GM12878 (cell line): ENCODE data around the gene NLN. TPM values are rescaled to one million over a fixed set of nuclear protein-coding genes. Genes with fewer than 3 reads are reported as not detected.

Experiments
- ATAC-seq: fragments of 200-7000 bp; cut with Tn5 transposase; 3 replicates; pipeline ENCODE4 v1.9.1; 2020; ENCODE audit warnings: mild to moderate bottlenecking, moderate library complexity
- BruUV-seq: library from RNA; stranded (reverse); fragments of 400-500 nt; replicated peaks from 2 replicates; lab custom pipeline; 2021; lab: Mats Ljungman, UMichigan
- CTCF ChIA-PET: fragments of 300-600 bp; sonication (Branson Sonifier 250); formaldehyde crosslinking; extraction: SDS; loops from one replicate; lab custom pipeline; 2021; ENCODE audit warnings: inconsistent platforms; lab: Yijun Ruan, JAX
- POLR2A ChIA-PET: fragments of 350-600 bp; formaldehyde crosslinking; extraction: SDS; loops from one replicate; lab custom pipeline; 2021; ENCODE audit warnings: inconsistent platforms; lab: Charles Lee
- RAD21 ChIA-PET: fragments of 300-600 bp; sonication (Branson Sonifier 250); formaldehyde crosslinking; loops from one replicate; lab custom pipeline; 2023; ENCODE audit warnings: antibody characterized with exemption; ENCODE audit not compliant: unreplicated experiment; lab: Charles Lee
- SMC1A ChIA-PET: fragments of 300-600 bp; sonication (Branson Sonifier 250); formaldehyde crosslinking; loops from one replicate; lab custom pipeline; 2023; ENCODE audit not compliant: unreplicated experiment, uncharacterized antibody; lab: Charles Lee
- DNase-seq: peaks from one replicate; pipeline ENCODE4 v3.0.0-alpha.2; 2011; ENCODE audit warnings: low read depth, low spot score
- FAIRE-seq: peaks from 3 replicates; lab custom pipeline; 2011; peaks lifted over from hg19 to GRCh38; lab: Jason Lieb, UNC
- H2AFZ ChIP-seq: 2 replicates; pipeline ENCODE4 v1.6.0; 2011; ENCODE audit warnings: low read depth, low read length, control low read depth; ENCODE audit not compliant: control insufficient read depth
- H3K27ac ChIP-seq: 2 replicates; pipeline ENCODE4 v1.5.1; 2011; ENCODE audit warnings: control low read depth; ENCODE audit not compliant: control insufficient read depth, insufficient read depth
- H3K27me3 ChIP-seq, 2 experiments: replicated peaks in 1 of 2; 2 replicates each; pipeline versions ENCODE4 v1.6.0 to v1.6.1; 2011; ENCODE audit warnings: low read length in 1 of 2; ENCODE audit not compliant: control insufficient read depth in 2 of 2, insufficient read depth in 2 of 2
- H3K36me3 ChIP-seq, 2 experiments: 2 replicates each; pipeline ENCODE4 v1.5.1; 2011; ENCODE audit warnings: low read length in 1 of 2; ENCODE audit not compliant: control insufficient read depth in 2 of 2, insufficient read depth in 2 of 2
- H3K4me1 ChIP-seq: 2 replicates; pipeline ENCODE4 v1.6.1; 2011; ENCODE audit warnings: mild to moderate bottlenecking, low read length, moderate library complexity, mixed read lengths; ENCODE audit not compliant: control insufficient read depth, insufficient read depth
- H3K4me2 ChIP-seq: 2 replicates; pipeline ENCODE4 v1.6.0; 2011; ENCODE audit warnings: control low read depth; ENCODE audit not compliant: control insufficient read depth, insufficient read depth
- H3K4me3 ChIP-seq: fragments of 200-600 bp; sonication (generic); 2 replicates; pipeline ENCODE4 v1.5.1; 2016
- H3K79me2 ChIP-seq: 2 replicates; pipeline ENCODE4 v1.6.0; 2011; ENCODE audit warnings: low read length; ENCODE audit not compliant: control insufficient read depth, insufficient read depth
- H3K9ac ChIP-seq: 2 replicates; pipeline ENCODE4 v1.8.0; 2011; ENCODE audit warnings: low read length, control low read depth, mixed read lengths; ENCODE audit not compliant: control insufficient read depth, insufficient read depth
- H3K9me3 ChIP-seq: replicated peaks from 3 replicates; pipeline ENCODE4 v1.5.1; 2011; ENCODE audit warnings: mild to moderate bottlenecking, low read length; ENCODE audit not compliant: control insufficient read depth, insufficient read depth
- H4K20me1 ChIP-seq: 2 replicates; pipeline ENCODE4 v1.6.0; 2011; ENCODE audit not compliant: control insufficient read depth, insufficient read depth
- POLR2A ChIP-seq: IDR thresholded peaks from 2 replicates; pipeline ENCODE4 v1.6.1; 2011; ENCODE audit warnings: low read depth, mild to moderate bottlenecking, low read length
- YBX1 ChIP-seq: fragments of 450-650 bp; IDR thresholded peaks from 2 replicates; pipeline ENCODE4 v1.6.1; 2016; ENCODE audit warnings: antibody characterized with exemption
- in situ Hi-C: fragments of 300-500 bp; cut with MboI; formaldehyde crosslinking; loops from 9 replicates; pipeline ENCODE4 v1.14.3; 2018; ENCODE audit warnings: mixed read lengths
- intact Hi-C: fragments of 100-400 bp; cut with micrococcal nuclease; formaldehyde crosslinking; loops from one replicate; pipeline ENCODE4 v1.14.2; 2022; ENCODE audit not compliant: unreplicated experiment
- polyA plus RNA-seq, 11 experiments: library from polyadenylated mRNA; depleted of rRNA in 4 of 11; unstranded in 6 of 11; stranded (reverse) in 5 of 11; fragments of >200 nt; fragmentation: Nextera tagmentation in 4 of 11; fragmentation: Illumina TruSeq in 1 of 11; extraction: Ambion mirVana in 4 of 11; extraction: Trizol in 1 of 11; gene quantifications; 1 replicate in 1 of 11; 2 replicates in 10 of 11; pipeline versions ENCODE4 v1.2.1 to v1.2.3, GENCODE V29; 2011 to 2016; ENCODE audit warnings: inconsistent platforms in 2 of 11, missing spikeins in 2 of 11, low read depth in 1 of 11
- total RNA-seq, 4 experiments: library from RNA; depleted of rRNA in 3 of 4; stranded (reverse); fragments of >200 nt in 3 of 4; fragmentation: Illumina TruSeq in 1 of 4; extraction: Trizol in 1 of 4; gene quantifications; 2 replicates each; pipeline versions ENCODE4 v1.2.1 to v1.2.3, GENCODE V29; 2013 to 2021
- TF ChIP-seq, protein P1 (sequence below): fragments of 450-650 bp; IDR thresholded peaks from 2 replicates; pipeline ENCODE4 v1.6.1; 2014; ENCODE audit warnings: mild to moderate bottlenecking
- TF ChIP-seq, protein P2 (sequence below): IDR thresholded peaks from 2 replicates; pipeline ENCODE4 v1.6.1; 2011; ENCODE audit warnings: mild to moderate bottlenecking, low read depth, low read length, moderate library complexity; ENCODE audit not compliant: insufficient replicate concordance

The NLN gene
- total and polyA plus RNA-seq, 10 of the 15 experiments (the other 5 are each of a cell fraction or from before 2014, with no cell fraction given), result 6.8 to 56.9 (median 33.3) TPM

DNA sequence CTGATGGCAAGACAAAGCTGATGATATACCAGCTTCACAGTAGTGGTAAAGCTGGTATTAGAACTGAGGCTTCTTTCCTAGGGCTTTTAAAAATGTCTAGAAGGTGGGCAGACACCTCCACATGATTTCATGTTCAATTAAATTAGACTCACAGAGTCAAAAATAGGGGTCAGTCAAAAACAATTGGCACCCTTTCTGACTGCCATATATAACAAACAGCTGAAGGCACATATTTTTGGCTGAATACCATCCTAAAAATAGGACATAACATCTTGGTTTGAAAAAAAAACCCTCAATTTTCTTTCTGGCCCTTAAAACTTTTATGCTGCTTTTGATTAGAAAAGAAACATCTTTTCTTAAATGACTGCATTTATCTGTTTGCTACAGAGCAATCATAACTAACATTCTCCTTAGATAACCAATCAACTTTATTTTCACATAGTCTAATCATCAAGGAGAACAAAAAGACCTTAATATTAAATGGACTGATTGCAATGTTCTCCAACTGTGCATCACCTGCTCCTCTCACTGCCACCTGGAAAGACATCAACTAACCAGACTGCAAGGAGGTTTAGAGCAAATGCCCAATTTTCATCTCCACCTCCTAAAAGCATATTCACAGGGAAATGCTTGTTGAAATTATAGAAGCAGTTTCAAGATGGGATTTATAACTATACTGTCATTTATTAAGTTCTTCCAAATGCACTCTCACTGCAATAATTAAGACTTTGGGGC lies 3.3 kb upstream of the NLN start:
- SMC1A ChIA-PET, result interaction anchor here (1.4 kb wide), 1 partner anchor 11 kb away, joined by 4 read pairs; no protein-coding TSS in a partner anchor
- Histone ChIP-seq H4K20me1 (no peaks in the 10 kb centered on the region), H3K9me3 (no peaks in the 10 kb centered on the region; the same call in 2 of the 3 replicates), H3K27me3 (no peaks in the 10 kb centered on the region), H3K4me1 (no peaks in the 10 kb centered on the region), H3K9ac (no peak overlapping the region), H3K27ac (no peak overlapping the region), H2AFZ (no peak overlapping the region), H3K4me2 (peak overlapping the region; percentile 35), H3K79me2 (peaks cover 26% of the 10 kb centered on the region), H3K4me3 (no peak overlapping the region), H3K36me3 (no peaks in the 10 kb centered on the region)
- intact Hi-C loops, result no loop called here
- in situ Hi-C loops, result no loop called here
- FAIRE-seq, result no peak
- CTCF ChIA-PET, result no interaction called here
- POLR2A ChIA-PET, result no interaction called here
- RAD21 ChIA-PET, result no interaction called here
- BruUV-seq, result no TSS peak
- no peak for ATAC-seq
- TF ChIP-seq YBX1 (no peak), POLR2A (no peak)
- TF ChIP-seq, protein P1, sequence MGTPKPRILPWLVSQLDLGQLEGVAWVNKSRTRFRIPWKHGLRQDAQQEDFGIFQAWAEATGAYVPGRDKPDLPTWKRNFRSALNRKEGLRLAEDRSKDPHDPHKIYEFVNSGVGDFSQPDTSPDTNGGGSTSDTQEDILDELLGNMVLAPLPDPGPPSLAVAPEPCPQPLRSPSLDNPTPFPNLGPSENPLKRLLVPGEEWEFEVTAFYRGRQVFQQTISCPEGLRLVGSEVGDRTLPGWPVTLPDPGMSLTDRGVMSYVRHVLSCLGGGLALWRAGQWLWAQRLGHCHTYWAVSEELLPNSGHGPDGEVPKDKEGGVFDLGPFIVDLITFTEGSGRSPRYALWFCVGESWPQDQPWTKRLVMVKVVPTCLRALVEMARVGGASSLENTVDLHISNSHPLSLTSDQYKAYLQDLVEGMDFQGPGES, result no peak
- TF ChIP-seq, protein P2, sequence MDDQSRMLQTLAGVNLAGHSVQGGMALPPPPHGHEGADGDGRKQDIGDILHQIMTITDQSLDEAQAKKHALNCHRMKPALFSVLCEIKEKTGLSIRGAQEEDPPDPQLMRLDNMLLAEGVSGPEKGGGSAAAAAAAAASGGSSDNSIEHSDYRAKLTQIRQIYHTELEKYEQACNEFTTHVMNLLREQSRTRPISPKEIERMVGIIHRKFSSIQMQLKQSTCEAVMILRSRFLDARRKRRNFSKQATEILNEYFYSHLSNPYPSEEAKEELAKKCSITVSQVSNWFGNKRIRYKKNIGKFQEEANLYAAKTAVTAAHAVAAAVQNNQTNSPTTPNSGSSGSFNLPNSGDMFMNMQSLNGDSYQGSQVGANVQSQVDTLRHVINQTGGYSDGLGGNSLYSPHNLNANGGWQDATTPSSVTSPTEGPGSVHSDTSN, result no peak
- DNase-seq, result no peak
